ENCODE data around the gene DDX27.

GRCh38 chr20:49174183-49174582 lies 45.0 kb upstream of the DDX27 start:
- no peak for TF ChIP-seq EZH2 (IDR thresholded peaks at IDR 0.05; ENCODE audit: low read depth, low read length, severe bottlenecking)
- no peak for TF ChIP-seq CHD1 (IDR thresholded peaks at IDR 0.05; ENCODE audit: low read depth, low read length)
- no peak for TF ChIP-seq MAFK (IDR thresholded peaks at IDR 0.05; ENCODE audit: low read depth, low read length)
- no peak for TF ChIP-seq CTCF (IDR thresholded peaks at IDR 0.05; ENCODE audit: control extremely low read depth in 1 of 3, insufficient read depth in 1 of 3, low read depth in 1 of 3, low read length in 3 of 3)
- TF ChIP-seq FOSL1 (IDR thresholded peaks at IDR 0.05; ENCODE audit: insufficient read depth, low read depth, low read length), result no peak
- TF ChIP-seq JUN (IDR thresholded peaks at IDR 0.05; ENCODE audit: low read depth, low read length), result no peak
- no peak for TF ChIP-seq RAD21 (IDR thresholded peaks at IDR 0.05 in 1 of 2, conservative IDR thresholded peaks at IDR 0.05 in 1 of 2; ENCODE audit: low read depth in 2 of 2, low read length in 2 of 2)

All from H1 (cell line).